ENCODE measurements around the gene PTPRA.

Gene PTPRA

DNA sequence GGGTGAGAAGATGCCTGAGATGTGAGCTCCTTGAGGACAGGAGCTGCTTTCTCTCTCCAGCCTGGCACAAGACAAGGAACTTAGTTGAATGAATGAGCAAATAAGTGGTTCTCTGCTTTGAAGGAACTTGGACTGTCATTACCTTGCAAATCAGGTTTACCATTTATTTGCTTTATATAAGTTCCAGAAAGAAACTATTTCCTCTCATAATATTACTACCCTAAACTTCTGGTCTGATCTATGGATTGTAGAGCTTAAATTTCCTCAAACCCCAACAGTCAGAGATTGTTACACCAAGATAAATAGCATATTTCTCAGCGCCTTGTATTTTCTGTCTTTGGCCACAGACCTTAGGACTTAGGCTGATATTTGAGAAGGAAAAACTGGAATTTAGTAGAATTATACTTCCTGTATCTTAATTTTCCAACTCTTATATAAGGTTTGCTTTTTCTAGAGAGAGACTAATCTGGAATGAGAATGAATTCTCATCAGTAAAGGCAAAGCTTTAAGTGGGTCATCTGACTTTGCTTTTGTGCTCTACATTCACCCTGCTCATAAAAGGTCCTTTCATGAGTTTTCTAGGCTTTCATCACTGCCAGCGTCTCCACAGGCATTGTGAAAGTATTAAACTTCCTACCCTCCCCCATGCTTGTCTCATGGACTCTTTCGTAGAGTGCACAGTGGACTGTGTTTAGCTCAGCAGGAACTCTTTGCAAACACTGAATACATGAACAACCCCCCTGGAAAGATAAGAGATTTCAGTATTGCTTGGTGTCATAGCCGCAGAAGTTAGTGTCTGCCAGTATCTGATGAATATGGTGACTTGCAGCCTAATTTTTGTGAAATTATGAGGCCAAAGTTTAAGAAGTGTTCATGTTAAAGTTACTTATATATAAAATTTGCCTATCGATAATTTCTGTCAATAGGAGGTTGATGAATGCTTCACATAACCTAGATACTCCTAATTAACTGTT lies 74.0 kb downstream of the PTPRA start:
- DNase-seq: no peak

DNA sequence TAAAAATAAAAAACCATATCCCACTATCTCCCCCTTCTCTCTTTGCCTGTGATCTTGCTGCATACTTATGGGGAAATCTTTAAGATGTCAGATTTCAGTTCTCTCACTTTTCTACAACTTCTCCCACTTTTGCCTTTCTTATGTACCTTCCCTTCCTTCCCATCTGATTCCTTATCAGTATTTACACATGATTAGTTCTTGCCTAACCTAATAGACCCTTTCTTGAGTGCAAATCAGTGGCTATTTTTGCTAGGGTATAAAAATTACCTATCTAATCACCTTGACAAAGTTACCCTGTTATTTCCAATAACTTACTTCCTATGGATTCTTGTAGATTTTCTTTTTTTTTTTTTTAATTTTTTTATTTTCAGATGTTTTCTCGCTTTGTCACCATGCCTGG lies 75.7 kb downstream of the PTPRA start:
- no peak for DNase-seq

DNA sequence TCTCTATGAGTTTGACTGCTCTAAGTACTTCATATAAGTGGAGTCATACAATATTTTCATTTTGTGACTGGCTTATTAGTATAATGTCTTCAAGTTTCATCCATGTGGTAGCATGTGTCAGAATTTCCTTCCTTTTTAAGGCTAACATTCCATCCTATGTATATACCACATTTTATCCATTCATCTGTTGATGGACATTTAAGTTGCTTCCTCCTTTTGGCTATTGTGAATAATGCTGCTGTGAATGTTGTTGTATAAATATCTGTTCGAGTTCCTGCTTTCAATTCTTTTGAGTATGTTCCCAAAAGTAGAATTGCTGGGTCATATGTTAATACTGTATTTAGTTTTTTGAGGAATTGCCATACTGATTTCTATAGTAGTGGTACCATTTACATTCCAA lies 79.5 kb downstream of the PTPRA start:
- DNase-seq: no peak

DNA sequence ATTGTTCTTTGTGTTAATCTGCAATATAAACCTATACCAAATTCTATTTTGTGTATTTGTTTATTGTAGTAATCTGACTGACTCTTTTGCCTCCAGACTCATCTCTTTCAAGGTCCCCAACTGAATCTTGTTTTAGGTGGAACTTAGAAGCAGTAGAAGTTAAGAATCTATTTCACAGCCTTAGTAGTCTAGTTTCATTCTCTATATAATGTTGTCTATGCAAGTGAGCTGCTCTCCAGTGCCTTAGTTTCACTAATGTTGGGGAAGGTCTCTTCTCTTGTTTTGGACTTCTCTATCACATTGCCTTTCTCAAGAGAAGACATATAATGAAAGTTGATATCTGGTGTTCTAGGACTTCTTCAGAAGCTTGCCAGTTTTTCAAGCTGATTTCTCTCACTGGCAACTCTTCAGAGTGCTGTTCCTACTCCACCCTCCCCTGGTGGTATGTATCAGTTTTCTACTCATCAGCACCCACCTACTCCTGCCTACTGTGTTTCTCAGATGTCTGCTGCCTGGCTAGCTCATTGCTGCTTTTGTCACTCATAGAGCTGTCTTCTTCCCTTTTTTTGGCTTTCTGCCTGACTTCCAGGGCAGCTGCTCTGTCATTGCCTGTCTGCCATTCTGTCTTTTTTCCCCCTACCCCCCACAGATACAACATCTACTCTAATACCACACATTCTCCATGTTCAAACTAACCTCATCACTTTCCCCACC lies 82.1 kb downstream of the PTPRA start:
- DNase-seq: no peak

DNA sequence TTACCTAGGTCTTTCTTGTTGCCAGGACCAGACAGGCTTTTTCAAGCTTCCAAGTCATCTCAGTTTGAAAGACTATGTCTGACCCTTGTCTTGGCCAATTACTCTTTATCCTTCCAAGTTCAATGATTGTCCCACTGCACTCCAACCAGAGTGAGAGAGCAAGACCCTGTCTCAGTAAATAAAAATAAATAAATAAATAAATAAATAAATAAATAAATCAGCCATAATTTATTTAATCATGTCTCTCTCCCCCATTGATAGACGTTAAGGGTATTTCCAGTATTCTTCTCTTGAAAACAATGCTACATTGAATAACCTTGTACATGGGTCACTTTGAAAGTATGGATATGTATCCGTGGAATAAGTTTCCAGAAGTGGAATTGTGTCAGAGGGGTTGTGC lies 83.2 kb downstream of the PTPRA start:
- DNase-seq: no peak

DNA sequence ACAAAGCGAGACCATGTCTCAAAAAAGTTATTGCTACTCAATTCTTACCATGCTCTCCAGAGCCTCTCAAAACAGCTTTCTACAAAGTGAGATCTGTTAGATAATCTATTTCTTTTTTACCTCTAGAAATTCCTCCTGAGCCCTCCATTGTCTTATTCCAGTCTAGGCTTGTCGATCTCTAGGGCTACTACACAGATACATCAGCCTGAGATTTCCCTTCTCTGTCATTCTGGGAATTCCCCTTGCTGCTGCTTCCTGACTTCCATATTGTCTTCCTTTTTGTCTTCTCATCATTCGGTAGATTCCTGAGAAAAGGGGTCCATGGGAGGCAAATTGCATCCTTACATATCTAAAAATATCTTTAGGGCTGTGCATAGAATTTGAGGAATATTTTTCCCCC lies 94.6 kb downstream of the PTPRA start:
- DNase-seq: no peak

DNA sequence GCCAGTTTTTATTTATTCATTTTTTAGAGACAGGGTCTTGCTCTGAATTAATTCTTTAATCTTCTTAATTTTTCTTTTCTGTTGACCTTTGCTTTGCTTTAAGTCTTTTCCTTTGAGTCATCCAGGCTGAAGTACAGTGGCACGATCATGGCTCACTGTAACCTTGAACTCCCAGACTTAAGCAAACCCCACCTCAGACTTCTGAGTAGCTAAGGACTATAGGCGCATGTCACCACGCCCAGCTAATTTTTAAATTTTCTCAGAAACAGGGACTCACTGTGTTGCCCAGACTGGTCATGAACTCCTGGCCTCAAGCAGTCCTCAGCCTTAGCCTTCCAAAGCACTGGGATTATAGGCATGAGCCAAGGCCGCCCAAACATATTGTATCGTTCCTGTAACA lies 98.8 kb downstream of the PTPRA start:
- no peak for DNase-seq

DNA sequence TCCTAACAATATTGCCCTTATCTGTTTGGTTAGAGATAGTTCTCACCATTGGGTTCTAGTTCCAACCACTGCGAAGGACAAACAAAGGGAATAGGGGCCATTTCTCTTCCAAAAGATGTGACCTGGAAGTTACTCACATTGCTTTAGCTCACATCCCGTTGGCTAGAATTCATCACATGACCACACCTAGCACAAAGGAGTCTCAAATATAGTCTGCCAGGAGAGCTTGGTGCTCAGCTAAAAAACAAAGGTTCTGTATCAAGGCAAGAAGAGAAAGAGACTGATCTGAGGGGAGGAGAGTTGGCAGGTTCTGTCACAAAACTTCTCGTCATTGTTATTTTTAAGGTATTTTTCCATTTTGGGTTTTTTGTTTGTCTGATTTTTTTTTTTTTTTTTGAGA lies 100.3 kb downstream of the PTPRA start:
- no peak for DNase-seq

DNA sequence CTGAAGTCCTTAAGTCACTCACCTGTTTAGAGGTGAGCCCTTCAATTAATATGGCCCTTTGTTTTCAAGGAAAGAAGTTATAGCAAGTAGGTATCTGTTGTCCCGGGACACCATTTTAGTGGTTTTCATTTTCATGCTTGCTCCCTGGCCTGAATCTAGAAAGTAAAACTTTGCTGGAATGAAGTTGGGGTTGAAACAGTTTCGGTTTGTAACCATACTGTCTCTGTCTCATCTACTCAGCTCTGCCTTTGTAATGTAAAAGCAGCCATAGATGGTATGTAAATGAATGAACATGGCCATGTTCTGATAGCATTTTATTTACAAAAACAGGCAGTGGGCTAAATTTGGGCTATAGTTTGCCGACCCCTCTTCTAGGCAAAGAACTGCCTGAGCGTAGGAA lies 105.2 kb downstream of the PTPRA start:
- no peak for DNase-seq

DNA sequence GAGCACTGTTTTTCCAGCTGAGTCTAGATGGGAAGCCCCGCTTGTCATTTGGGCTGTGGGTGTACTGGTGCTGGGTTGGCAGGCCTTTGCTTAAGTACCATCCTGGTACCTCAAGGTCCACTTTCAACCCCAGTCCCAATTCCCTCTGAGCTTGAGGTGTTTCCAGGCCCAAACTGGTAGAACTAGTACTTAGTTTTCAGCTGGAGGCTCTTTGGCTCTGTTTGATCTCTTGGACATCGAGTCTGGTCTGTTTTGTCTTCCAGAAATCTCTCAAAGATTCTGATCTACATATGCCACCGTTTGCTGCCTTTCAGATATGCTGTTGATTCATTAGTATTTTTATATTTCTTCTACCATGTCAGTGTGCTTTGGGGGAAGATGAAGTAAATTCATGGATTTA lies 108.4 kb downstream of the PTPRA start:
- no peak for DNase-seq

DNA sequence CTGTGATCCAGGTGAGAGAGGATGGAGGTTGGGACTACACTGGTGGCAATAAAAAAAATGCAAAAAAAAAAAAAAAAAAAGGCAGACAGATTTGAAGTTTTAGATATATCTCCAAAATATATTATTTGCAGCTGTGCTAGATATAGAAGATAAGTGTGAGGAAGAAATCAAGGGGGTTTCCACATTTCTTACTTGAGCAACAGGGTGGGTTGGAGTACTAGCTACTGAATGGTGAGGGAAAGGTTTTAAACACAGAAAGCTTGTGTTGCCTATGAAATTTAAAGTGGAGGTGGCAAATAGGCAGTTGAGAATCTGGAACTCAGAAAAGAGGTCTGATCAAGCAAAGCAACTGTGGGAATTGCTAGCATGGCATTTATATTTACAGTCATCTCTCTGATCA lies 110.2 kb downstream of the PTPRA start:
- no peak for DNase-seq

DNA sequence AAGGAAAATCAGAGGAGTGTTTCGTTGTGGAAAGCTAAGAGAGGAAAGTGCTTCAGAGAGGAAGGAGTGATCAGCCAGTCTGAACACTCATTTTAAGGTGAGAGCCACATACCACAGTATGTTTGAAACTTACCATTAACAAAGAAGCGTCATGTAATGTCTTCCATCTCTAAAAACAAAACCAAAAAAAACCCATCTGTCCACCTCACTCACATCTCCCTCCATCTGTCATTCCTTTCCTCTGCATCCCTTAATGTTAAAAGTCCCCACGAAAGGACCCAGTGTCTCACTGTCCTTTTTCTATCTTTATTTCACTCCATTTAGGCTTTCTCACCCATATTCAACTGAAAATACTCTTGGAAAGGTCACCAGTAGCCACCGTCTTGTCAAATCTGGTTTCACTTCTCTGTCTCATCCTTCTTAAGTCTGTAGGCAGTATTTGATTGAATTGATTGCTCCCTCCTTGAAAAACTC lies 110.8 kb downstream of the PTPRA start:
- DNase-seq: no peak

DNA sequence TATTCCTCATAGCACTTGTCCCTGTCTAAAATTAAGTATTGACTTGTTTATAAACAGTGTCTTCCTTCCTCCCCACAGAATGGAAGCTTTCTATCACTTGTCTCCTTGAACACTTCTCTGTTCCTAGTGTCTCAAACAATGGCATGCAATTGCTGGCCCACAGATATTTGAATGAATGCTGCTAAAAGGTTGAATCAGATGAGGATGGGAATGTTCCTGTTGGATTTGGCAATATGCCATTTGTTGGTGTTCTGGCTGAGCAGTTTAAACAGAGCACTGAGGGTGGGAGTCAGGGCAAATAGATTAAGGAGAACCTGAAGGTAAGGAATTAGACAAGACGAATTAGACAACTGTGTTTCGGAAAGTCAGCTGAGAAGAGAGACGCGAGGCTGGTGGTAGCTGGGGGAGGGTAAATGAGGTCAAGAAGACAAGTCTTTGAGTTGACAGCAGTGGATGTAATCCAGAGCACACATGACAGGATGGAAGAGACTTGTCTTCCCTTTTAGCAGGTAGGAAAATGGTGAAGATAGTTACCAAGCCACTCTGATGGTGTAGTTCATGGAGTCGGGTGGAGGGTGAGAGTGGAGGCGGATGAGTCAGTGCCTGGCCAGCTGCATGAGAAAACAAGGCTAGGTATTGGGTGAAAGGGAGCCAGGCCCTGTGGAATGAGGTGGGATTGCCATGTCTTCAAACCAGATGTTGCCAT lies 111.8 kb downstream of the PTPRA start:
- DNase-seq: no peak

DNA sequence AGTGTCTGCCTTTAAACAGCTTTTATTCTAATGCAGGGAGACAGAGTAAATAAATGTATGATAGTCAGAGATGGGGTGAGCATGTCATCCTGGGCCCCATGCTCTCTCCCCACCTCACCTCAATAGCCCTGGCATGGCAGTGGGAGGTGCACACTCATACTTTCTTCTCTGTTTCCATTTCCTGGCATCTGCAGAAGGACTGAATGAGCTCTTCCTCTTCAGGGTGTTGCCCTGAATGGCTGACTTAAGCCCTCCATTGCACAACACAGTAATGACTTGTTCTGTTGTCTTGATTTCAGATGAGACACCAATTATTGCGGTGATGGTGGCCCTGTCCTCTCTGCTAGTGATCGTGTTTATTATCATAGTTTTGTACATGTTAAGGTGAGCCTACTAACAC lies 113.2 kb downstream of the PTPRA start:
- DNase-seq: no peak

DNA sequence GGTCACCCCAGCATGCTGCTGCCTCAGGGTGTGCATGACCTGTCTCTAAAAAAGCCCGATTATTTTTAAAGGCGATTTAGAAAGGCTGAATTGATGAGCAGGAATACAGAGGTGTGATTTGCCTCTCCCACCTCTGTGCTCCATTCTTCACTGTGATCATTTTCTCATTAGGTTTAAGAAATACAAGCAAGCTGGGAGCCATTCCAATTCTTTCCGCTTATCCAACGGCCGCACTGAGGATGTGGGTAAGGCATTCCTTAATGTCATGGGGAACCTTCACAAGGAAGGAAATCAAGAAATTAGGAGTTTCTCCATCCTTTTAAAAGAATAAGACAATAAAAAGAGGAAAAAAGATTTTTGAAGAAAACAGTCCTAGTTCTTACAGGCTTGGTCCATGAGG lies 114.6 kb downstream of the PTPRA start:
- no peak for DNase-seq

DNA sequence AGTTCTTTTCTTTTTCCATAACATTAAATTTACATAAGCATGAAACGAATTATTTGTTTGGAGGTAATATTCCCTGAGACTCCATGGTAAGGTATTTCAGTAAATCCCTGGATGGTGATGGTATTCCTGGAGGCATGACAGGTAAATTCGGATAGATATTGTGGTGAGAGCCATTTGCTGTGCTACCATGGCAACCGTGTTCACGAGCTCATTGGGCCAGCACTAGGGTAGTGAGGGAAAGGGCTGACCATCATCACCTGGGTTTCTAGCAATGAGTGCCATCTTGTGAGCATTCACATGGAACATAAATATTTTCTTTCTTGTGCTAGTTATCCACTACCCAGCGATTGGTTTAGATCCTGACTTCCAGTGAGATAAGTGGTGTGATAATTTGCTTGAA lies 118.3 kb downstream of the PTPRA start:
- no peak for DNase-seq

DNA sequence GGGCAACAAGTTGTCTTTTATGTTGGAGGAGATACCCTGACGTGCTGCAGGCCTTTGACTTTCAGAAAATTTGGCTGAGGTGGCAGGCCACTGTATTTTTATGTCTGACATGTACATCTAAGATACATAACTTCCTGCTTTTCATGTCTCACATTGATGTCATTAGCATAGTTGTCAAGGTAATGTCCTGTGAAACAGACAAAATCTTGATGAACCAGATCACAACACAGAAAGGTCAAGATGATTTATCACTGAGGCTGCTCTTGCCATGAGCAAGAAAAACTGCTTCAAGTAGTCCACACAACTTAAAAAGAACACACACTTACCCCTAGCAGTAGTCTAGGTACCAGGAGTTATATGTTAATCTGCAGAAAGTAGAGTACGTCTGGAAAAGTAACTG lies 120.0 kb downstream of the PTPRA start:
- no peak for DNase-seq

DNA sequence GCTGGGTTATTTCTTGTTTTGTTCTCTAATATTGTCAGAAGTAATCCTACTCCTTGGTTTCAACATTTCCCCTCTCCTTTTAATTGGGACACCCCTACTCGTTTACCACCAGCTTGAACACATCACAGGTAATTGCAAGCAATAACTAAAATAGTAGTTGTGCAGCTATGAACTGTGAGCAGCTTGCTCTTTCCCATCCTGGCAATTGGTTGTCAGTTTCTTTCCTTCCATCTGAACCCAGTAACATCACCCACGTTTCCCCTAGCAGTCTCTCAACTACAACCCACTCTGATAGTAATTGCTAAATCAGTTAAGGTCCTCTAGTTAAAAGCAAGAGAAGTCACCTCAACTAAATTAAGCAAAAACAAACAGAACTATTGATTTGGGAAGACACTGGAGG lies 122.5 kb downstream of the PTPRA start:
- no peak for DNase-seq

DNA sequence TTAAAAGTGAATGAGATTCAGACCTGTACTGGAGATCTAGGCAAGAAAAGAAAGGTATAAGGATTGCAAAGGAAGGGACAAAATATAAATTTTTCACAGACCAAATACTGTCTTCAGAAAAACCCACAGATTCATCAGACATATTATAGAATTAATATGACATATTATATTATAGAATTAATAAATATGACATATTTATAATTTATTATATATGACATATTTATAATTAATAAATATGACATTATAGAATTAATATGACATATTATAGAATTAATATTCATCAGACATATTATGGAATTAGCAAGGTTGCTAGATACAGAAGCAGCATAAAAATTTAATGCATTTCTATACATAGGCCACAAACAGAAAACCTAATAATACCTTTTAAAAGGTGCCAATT lies 125.4 kb downstream of the PTPRA start:
- no peak for DNase-seq

DNA sequence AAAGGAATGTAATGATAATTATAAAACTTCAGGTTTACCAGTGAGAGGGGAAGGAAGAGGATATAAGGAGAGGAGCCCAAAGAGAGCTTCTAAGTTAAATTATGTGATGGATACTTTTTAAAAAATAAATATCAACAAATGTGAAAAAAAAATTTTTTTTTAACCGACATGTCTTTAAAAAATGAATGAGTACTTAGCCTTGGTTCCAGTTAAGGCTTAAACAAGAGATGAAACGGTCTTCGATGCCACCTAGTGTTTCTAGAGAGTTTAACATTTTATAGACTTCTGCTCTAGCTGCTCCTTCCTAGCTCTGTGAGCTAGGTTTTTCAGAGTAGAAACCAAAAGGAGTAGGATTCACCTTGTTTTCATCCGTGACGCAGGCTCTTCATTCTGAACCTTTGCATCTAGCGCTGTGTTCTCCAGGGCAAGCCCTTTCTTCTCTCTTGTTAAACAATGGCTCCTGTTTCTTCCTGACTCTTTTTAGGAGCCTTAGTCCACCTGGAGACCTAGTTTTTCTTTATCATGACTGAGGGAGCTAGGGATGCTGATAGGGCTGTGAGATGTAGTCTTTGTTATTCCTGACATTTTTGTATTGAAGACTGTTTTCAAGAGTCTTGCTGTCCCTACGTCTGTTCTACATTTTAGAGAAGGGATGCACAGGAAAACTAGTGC lies 127.7 kb downstream of the PTPRA start:
- DNase-seq: no peak

DNA sequence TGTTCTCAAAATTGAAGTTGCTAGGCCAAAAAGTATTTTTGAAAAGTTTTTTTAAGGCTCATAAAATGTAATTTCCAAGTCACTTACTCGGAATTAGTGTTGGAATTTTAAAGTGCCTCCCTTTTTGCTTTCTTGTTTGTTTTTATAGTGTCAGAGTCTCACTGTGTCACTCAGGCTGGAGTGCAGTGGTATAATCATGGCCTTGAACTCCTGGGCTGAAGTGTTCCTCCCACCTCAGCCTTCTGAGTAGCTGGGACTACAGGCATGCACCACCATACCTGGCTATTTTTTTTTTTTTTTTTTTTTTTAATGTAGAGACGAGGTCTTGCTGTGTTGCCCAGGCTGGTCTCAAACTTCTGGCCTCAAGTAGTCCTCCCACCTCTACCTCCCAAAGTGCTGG lies 130.1 kb downstream of the PTPRA start:
- DNase-seq: no peak

DNA sequence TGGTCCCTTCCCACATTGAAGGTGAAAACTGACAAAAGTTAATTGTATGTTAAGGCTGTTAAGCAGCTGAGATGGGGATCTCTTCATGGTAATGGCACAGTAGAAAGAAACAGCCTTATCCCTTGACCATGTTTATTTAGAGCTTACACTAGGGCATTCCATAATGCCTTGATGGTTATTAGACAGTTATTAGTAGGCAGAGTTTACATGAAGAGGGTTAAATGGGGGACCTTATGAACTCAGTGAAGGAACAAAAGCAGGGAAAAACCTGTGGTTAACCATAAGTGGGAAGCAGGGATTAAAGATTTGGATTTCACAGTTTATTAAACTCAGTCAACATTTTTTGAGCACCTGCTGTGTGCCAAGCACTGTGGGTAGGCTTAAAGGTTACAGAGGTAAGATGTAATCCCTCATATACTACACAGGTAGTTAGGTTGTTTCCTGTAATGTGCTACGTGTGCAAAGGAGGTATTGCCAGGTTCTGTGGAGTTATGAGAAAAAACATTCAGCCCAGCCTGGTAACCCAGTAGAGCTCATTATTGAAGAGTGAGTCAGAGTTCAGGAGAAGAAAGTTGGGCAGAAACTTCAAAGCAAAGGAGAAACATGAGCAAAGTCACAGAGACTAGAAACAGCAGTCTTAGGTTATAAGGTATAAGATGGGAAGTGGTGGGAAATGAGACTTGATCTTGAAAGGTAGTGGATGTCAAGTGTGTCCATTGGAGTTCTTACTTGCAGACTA lies 137.9 kb downstream of the PTPRA start:
- DNase-seq: no peak
